Vagina (tissue), 2 donors: ENCODE data around the gene SYNGR2. TPM values are rescaled to one million over a fixed set of nuclear protein-coding genes. Genes with fewer than 3 reads are reported as not detected.

Experiments
- DNase-seq, 2 donors: peaks; one replicate each; pipeline ENCODE4 v3.0.0-alpha.2; 2017; ENCODE audit errors: extremely low spot score in 2 of 2
- H3K27ac ChIP-seq: fragments of 200-600 bp; sonication (generic); one replicate; pipeline ENCODE4 v1.5.1; 2019
- H3K27me3 ChIP-seq: fragments of 200-600 bp; sonication (generic); one replicate; pipeline ENCODE4 v1.5.1; 2019
- H3K36me3 ChIP-seq, 2 donors: fragments of 200-600 bp; sonication (generic); one replicate each; pipeline ENCODE4 v1.5.1; 2017 to 2019
- H3K4me1 ChIP-seq: fragments of 200-600 bp; sonication (generic); one replicate; pipeline ENCODE4 v1.5.1; 2019
- H3K4me3 ChIP-seq, 2 donors: fragments of 200-600 bp; sonication (generic); 1 replicate in 1 of 2; 2 replicates in 1 of 2; pipeline ENCODE4 v1.5.1; 2016 to 2019
- H3K9me3 ChIP-seq: fragments of 200-600 bp; sonication (generic); one replicate; pipeline ENCODE4 v1.5.1; 2019
- POLR2AphosphoS5 ChIP-seq, 2 donors: sonication (generic); formaldehyde crosslinking; IDR thresholded peaks; one replicate each; pipeline ENCODE4 v1.9.0; 2017; ENCODE audit warnings: antibody characterized with exemption in 2 of 2, mild to moderate bottlenecking in 2 of 2, low read depth in 1 of 2; ENCODE audit not compliant: insufficient read depth in 1 of 2
- intact Hi-C: fragments of 100-400 bp; cut with DNase I; formaldehyde crosslinking; loops from one replicate; pipeline ENCODE4 v1.15.1; 2023
- small RNA-seq: library from RNA; depleted of rRNA; stranded (forward); fragments of <200 nt; gene quantifications from one replicate; pipeline ENCODE3, GENCODE V24; 2016
- total RNA-seq: library from RNA; depleted of rRNA; stranded (reverse); fragments of >200 nt; gene quantifications from one replicate; pipeline ENCODE4 v1.2.3, GENCODE V29; 2016
- TF ChIP-seq, protein P1 (sequence below), 3 experiments: fragments of 450-650 bp in 2 of 3; fragments of 200-600 bp in 1 of 3; sonication (generic) in 1 of 3; IDR thresholded peaks; one replicate each; pipeline ENCODE4 v1.5.1; 2017 to 2019; ENCODE audit warnings: antibody characterized with exemption in 3 of 3, mild to moderate bottlenecking in 2 of 3, moderate library complexity in 2 of 3

Gene SYNGR2
- total RNA-seq, 1 donor from 2014 or later = 82.3 TPM

DNA sequence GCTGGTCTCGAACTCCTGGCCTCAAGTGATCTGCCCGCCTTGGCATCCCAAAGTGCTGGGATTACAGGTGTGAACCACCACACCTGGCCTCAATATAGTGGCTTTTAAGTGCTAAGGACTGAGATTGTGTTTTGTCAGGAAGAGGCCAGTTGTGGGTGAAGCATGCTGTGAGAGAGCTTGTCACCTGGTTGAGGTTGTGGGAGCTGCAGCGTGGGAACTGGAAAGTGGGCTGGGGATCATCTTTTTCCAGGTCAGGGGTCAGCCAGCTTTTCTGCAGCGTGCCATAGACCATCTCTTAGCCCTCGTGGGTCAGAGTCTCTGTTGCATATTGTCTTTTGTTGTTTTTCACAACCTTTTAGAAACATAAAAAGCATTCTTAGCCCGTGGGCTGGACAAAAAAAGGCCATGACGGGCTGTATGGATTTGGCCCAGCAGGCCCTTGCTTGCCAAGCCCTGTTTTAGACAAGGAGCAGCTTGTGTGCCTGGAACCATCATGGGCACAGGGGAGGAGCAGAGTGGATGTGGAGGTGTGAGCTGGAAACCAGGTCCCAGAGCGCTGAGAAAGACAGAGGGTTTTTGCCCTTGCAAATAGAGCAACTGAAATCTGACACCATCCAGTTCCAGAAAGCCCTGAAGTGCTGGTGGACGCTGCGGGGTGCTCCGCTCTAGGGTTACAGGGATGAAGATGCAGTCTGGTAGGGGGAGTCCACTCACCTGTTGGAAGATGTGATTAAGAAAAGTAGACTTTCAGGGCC is 51.2 kb downstream of the SYNGR2 start:
- TF ChIP-seq POLR2AphosphoS5 (IDR thresholded peaks at IDR 0.05; ENCODE audit: insufficient read depth in 1 of 2, low read depth in 1 of 2) = no peak
- TF ChIP-seq, protein P1, sequence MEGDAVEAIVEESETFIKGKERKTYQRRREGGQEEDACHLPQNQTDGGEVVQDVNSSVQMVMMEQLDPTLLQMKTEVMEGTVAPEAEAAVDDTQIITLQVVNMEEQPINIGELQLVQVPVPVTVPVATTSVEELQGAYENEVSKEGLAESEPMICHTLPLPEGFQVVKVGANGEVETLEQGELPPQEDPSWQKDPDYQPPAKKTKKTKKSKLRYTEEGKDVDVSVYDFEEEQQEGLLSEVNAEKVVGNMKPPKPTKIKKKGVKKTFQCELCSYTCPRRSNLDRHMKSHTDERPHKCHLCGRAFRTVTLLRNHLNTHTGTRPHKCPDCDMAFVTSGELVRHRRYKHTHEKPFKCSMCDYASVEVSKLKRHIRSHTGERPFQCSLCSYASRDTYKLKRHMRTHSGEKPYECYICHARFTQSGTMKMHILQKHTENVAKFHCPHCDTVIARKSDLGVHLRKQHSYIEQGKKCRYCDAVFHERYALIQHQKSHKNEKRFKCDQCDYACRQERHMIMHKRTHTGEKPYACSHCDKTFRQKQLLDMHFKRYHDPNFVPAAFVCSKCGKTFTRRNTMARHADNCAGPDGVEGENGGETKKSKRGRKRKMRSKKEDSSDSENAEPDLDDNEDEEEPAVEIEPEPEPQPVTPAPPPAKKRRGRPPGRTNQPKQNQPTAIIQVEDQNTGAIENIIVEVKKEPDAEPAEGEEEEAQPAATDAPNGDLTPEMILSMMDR (IDR thresholded peaks at IDR 0.05) = no peak
- intact Hi-C loops = loop anchor here (10.0 kb wide), 1 partner anchor 515 kb away; no protein-coding TSS in a partner anchor
- no peak for DNase-seq
- H3K4me3 ChIP-seq = no peak overlapping the region
- no peaks in the 10 kb centered on the region for H3K9me3 ChIP-seq
- no peaks in the 10 kb centered on the region for H3K27me3 ChIP-seq
- H3K27ac ChIP-seq = no peak overlapping the region
- H3K36me3 ChIP-seq = no peaks in the 10 kb centered on the region
- H3K4me1 ChIP-seq = peaks cover 1% of the 10 kb centered on the region

Small RNA genes lying within 50 kb of the gene (small RNA-seq; reads per million reads assigned to genes)
- not detected for gene AC087645.1

Other genes with a start within 250 kb of the SYNGR2 start
- 14.7 TPM for gene TNRC6C, start 209.9 kb upstream of the SYNGR2 start, total RNA-seq
- 64.8 TPM for gene TMC6, start 39.8 kb upstream of the SYNGR2 start, total RNA-seq
- 24.6 TPM for gene TMC8, start 37.8 kb upstream of the SYNGR2 start, total RNA-seq
- not detected for gene C17orf99, start 22.2 kb upstream of the SYNGR2 start, total RNA-seq
- gene TK1, start 18.5 kb downstream of the SYNGR2 start, total RNA-seq = 3.7 TPM
- 47.6 TPM for gene AFMID, start 18.8 kb downstream of the SYNGR2 start, total RNA-seq
- 3.4 TPM for gene BIRC5, start 45.7 kb downstream of the SYNGR2 start, total RNA-seq
- not detected for gene TMEM235, start 63.0 kb downstream of the SYNGR2 start, total RNA-seq
- gene SOCS3, start 191.5 kb downstream of the SYNGR2 start, total RNA-seq = 173 TPM
- gene PGS1, start 210.1 kb downstream of the SYNGR2 start, total RNA-seq = 35.6 TPM